ENCODE data around the gene DIO3.
"Not testable (repeated sequence)": the region's sequence is repeated elsewhere in the genome, so short reads cannot be mapped to it uniquely, and the experiment has no call there.

The DIO3 gene

GRCh38 chr14:101559624-101560533, 1.4 kb upstream of the DIO3 start:
- DNase-seq: no peak

GRCh38 chr14:101560534-101561113, 671 bp upstream of the DIO3 start:
- no peak for DNase-seq

- DNase-seq: no peak
Observed at GRCh38 chr14:101561897-101562490, 699 bp downstream of the DIO3 start.

GRCh38 chr14:101562659-101563351, 1.5 kb downstream of the DIO3 start:
- DNase-seq: no peak

- DNase-seq: no peak
Observed at GRCh38 chr14:101563352-101563653, 2.0 kb downstream of the DIO3 start.

- no peak for DNase-seq
Observed at GRCh38 chr14:101563654-101564443, 2.6 kb downstream of the DIO3 start.

GRCh38 chr14:101564444-101564776, 3.1 kb downstream of the DIO3 start:
- no peak for DNase-seq

GRCh38 chr14:101564819-101565698, 3.8 kb downstream of the DIO3 start:
- DNase-seq: no peak

- no peak for DNase-seq
Observed at GRCh38 chr14:101567252-101567651, 6.0 kb downstream of the DIO3 start.

GRCh38 chr14:101571004-101571403, 9.7 kb downstream of the DIO3 start:
- DNase-seq: no peak

GRCh38 chr14:101572526-101572925, 11.2 kb downstream of the DIO3 start:
- not testable (repeated sequence) for DNase-seq

GRCh38 chr14:101573289-101573688, 12.0 kb downstream of the DIO3 start:
- no peak for DNase-seq

- DNase-seq: no peak
Observed at GRCh38 chr14:101575581-101575980, 14.3 kb downstream of the DIO3 start.

GRCh38 chr14:101577221-101577909, 16.1 kb downstream of the DIO3 start:
- DNase-seq: no peak

- no peak for DNase-seq
Observed at GRCh38 chr14:101578489-101578888, 17.2 kb downstream of the DIO3 start.

GRCh38 chr14:101579372-101580080, 18.2 kb downstream of the DIO3 start:
- DNase-seq: no peak

- DNase-seq: no peak
Observed at GRCh38 chr14:101581806-101582205, 20.5 kb downstream of the DIO3 start.

GRCh38 chr14:101582294-101582693, 21.0 kb downstream of the DIO3 start:
- no peak for DNase-seq

GRCh38 chr14:101583006-101583714, 21.9 kb downstream of the DIO3 start:
- DNase-seq: no peak

- DNase-seq: no peak
Observed at GRCh38 chr14:101583715-101584054, 22.4 kb downstream of the DIO3 start.
